Skin of body (tissue), 2 donors: ENCODE measurements around the gene ATP5MK. TPM values are rescaled to one million over a fixed set of nuclear protein-coding genes. Genes with fewer than 3 reads are reported as not detected.
"Not testable (repeated sequence)": the region's sequence is repeated elsewhere in the genome, so short reads cannot be mapped to it uniquely, and the experiment has no call there.

Experiments
- DNase-seq: peaks from one replicate; lab custom pipeline; 2025; lab: John Stamatoyannopoulos, UW
- total RNA-seq: library from RNA; depleted of rRNA; stranded (reverse); fragments of >200 nt; gene quantifications from one replicate; pipeline ENCODE4 v1.2.3, GENCODE V29; 2014

Gene ATP5MK
- total RNA-seq: 144 TPM

DNA sequence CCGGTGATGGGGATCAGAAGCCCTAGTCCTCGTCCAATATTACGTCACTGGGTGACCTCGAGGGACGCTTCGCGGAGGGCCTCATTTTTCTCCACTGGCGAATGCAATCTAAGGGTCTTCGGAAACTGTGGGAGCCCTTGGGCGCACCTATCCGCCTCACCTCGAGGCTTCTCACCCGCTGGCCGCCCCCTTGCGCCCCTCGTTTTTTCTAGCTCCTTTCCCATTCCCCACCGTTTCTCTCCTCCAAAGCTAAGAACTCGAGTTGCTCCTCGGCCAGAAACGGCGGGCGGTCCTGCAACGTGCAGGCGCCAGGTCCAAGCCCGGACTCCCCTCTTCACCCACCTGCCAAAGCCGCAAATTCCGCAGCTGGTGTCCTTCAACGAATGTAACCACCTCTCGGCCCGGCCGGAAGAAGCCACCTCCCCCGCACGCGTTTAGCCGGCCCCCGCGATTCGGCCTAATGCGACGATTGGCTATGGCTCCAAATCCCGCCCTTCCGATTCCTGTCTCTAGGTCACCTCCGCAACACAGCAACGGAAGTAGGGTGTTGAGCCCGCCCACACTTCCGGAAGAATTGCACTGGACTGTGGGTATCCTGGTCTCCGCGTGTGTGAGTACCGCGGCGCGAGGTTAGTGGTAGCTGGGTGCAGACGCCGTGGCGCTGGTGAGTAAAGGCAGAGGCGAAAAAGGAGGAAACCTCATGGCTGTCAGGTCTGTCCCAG lies at the start of gene ATP5MK, which contains the start of gene PDCD11:
ATP5MK (minus strand) TSS at position 409 of the 722 bp plus-strand sequence. CDS start 4,018 bp downstream, outside the sequence.
PDCD11 (plus strand) TSS at position 560 of the 722 bp plus-strand sequence. CDS start 1,801 bp downstream, outside the sequence.
- peak; percentile 97 for DNase-seq

- DNase-seq: no peak
Observed at GRCh38 chr10:103445366-103445765, 49.1 kb upstream of the ATP5MK start.

- no peak for DNase-seq
Observed at GRCh38 chr10:103444478-103444877, 48.2 kb upstream of the ATP5MK start.

GRCh38 chr10:103443475-103444185 lies 47.4 kb upstream of the ATP5MK start:
- no peak for DNase-seq

DNA sequence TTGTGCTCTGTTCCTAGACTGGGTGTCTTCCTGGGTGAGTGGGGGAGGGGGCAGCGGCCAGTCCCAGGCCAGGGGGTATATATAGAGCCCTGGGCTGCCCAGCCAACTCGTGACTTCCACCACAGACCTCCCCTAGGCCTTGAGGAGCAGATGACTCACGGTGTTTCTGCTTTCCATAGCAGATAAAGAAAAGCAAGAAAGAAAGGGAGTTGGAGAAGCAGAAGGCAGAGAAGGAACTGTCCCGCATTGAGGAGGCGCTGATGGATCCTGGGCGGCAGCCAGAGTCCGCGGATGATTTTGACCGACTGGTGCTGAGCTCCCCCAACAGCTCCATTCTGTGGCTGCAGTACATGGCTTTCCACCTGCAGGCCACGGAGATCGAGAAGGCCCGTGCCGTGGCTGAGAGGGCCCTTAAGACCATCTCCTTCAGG lies 45.8 kb upstream of the ATP5MK start:
- DNase-seq: no peak

DNA sequence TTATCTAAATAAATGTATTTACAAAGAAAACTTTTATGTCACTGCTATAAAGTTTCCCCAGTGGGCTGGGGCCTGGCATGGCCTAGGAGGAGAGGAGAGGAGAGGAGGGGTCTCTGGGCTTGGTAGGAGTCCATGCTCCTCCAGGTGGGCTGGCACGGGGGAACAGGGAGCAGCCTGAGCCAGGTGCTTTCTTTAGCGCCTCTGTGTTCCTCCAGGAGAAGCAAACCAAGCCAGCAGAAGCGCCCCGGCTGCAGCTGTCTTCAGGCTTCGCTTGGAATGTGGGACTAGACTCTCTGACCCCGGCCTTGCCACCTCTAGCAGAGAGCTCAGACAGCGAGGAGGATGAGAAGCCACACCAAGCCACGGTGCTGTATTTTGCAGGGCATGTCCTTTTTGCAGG lies 45.3 kb upstream of the ATP5MK start:
- DNase-seq: no peak

DNA sequence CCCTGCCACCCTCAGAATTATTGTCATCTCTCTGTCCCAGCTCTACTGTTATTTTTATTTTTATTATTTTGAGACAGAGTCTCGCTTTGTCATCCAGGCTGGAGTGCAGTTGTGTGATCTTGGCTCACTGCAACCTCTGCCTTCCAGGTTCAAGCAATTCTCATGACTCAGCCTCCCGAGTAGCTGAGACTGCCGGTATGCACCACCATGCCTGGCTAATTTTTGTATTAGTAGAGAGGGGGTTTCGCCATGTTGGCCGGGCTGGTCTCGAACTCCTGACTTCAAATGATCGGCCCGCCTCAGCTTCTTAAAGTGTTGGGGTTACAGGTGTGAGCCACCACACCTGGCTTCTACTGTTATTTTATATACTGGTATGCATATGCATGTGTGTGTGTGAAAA lies 44.9 kb upstream of the ATP5MK start:
- DNase-seq: no peak

- DNase-seq: no peak
Observed at GRCh38 chr10:103440416-103440815, 44.1 kb upstream of the ATP5MK start.

DNA sequence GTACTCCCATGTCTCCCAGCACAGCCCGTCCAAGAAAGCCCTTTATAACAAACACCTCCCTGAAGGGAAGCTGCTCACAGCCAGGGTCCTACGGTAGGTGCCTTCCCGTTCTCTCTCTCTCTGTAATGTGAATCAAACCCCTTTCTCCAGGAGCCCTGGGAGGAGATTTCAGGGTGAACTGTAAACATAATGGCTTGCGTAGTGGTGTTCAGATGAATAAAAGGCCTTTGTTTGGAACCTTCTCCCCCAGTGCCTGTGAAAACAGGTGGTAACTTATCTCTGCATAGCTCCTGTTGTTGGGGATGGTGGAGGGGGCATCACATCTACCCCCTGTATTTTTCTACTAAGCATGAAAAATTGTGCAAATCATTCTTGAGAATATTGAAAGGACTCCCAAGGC lies 43.5 kb upstream of the ATP5MK start:
- no peak for DNase-seq

DNA sequence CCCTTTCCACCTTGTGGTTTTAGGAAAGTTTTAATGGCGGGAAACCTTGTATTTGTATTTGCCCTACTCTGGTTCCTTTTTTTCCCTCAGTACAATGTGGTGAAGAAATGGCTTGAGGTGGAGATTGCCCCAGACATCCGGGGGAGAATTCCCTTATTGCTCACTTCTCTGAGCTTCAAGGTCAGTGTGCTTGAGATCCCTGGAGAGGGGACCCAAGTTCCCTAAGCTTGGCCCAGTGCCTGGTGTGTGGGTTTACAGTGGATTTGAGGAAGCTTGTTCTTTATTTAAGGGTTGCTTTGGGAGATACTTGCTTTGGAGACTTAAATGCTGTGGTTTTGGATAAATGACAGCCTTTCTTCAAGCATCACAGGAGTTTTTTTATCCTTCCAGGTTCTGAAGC lies 37.6 kb upstream of the ATP5MK start:
- DNase-seq: no peak

DNA sequence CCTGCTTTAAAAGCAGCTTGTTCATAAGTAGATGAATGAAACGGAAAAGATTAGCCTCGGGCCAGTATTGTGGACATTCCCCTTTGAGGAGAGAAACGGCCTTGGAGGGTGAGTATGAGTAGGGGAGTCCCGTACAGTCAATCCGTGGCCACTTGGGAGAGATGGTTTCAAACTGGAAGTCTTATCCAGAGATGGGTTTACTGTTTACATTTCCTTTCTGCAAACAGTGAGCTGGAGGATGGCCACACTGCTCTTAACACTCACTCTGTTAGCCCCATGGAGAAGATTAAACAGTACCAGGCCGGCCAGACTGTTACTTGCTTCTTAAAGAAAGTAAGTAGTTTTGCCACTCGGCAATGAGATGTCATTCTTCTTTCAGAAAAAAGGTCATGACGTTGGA lies 35.6 kb upstream of the ATP5MK start:
- no peak for DNase-seq

GRCh38 chr10:103429647-103430046 lies 33.4 kb upstream of the ATP5MK start:
- no peak for DNase-seq

GRCh38 chr10:103428989-103429643 lies 32.8 kb upstream of the ATP5MK start:
- no peak for DNase-seq

DNA sequence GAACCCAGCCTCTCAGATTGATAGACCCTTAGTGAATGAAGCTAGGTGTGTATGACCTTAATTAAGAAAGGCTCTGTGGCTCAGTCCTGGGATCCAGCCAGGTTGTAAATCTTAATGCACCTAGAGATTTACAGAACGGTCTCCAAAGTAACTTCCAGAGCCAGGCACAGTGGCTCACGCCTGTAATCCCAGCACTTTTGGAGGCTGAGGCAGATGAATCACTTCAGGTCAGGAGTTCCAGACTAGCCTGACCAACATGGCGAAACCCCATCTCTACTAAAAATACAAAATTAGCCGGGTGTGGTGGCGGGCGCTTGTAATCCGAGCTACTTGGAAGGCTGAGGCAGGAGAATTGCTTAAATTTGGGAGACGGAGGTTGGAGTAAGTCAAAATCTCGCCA lies 31.6 kb upstream of the ATP5MK start:
- DNase-seq: no peak

DNA sequence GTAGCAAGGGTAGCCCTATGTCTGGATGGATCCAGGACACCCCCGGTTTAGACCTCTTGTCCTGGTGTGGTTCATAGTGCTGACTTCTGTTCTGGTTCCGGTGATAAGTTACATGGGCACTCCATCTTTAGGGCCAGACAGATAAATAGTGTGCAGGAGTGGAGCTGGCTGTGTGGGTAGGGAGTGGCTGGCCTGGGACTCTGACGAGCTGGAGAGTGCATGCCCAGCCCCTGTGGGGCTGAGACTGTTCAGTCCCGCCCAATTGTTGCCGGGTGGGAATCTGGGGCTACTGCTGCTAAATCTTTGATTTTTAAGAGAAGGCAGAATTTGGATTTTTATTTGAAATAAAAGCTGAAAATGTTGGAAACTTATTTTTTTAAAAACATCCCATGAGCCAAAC lies 27.5 kb upstream of the ATP5MK start:
- no peak for DNase-seq

DNA sequence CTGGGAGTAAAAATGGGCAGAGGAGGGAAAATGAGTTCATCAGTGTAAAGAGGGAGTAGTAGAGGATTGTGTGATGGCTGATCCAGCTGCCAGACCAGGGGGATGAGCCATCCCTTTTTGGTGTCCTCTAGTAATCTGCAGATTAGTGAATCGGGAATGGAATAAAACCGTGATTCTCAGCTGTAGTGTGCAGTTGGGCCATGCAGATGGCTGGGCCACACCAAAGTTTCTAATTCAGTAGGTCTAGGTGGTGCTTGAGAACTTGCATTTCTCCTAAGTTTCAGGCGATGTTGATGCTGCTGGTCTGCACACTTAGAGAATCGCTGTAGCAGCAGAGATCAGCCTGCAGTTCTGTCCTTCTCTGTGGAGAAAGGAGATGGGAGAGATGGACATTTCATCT lies 22.8 kb upstream of the ATP5MK start:
- DNase-seq: no peak

GRCh38 chr10:103417601-103418000 lies 21.3 kb upstream of the ATP5MK start:
- DNase-seq: no peak

DNA sequence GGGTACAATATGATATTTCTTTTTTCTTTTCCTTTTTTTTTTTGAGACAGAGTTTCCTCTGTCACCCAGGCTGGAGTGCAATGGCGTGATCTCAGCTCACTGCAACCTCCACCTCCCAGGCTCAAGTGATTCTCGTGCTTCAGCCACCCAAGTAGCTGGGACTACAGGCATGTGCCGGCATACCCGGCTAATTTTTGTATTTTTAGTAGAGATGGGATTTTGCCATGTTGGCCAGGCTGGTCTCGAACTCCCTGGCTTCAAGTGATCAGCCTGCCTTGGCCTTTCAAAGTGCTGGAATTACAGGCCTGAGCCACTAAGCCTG lies 20.8 kb upstream of the ATP5MK start:
- not testable (repeated sequence) for DNase-seq

- peak; percentile 57 for DNase-seq
Observed at GRCh38 chr10:103416436-103417147, 20.3 kb upstream of the ATP5MK start.

- no peak for DNase-seq
Observed at GRCh38 chr10:103415581-103415980, 19.3 kb upstream of the ATP5MK start.

DNA sequence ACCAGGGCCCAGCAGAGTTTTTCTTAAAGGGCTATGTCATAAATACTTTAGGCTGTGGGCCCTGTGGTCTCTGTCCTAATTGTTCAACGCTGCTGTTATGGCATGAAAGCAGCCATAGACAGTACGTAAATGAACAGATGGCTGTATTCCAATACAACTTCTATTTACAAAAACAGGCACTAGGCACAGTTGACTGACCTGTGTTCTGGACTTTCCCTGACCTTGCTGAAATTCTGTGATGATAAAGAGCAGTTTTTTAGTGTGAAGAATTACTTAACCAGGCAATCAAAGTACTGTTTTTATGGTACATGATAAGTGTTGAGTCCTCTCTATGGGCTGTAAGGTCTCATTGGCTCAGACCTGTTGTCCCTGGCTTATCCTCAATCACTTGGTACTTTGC lies 17.3 kb upstream of the ATP5MK start:
- DNase-seq: no peak
